ENCODE data around the gene MPST.

MPST gene

DNA sequence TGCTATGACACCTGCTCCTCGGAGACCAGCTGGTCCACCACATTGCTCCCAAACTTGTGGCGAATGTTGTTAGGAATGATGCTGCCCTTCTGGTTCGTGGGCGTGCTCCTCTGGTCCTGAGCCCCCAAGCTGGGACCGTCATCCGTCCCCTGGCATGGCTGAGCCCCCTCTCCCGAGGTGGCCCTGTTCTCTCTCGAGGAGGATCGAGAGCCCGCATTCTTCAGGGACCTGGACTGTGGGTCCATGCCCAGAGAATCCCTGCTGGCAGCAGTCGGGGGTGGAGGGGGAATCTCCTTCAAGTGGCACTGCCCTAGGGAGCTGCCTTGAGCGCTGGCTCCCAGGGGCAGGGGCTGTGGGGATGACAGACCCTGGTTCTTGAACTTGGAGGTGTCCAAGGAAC lies 17.7 kb upstream of the MPST start:
- DNase-seq = no peak

DNA sequence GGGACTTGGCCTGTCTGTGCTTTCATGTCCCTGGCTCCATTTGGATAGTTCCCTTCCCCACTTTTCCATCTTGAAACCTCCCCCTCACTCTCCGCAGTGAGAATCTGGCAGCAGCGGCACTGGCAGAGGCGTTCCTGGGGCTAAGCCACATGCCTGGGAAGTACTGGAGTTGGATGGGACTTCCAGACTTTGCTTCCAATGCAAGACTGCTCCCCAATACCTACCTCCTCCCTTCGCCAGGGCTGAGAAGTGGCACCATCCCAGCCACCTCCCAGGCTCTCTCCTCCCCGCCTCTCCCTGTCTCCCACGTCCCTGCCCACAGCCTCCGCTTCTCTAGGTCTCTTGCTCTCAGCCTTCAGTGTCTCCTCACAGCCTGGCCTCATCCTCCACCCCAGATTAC lies 16.9 kb upstream of the MPST start:
- no peak for DNase-seq

DNA sequence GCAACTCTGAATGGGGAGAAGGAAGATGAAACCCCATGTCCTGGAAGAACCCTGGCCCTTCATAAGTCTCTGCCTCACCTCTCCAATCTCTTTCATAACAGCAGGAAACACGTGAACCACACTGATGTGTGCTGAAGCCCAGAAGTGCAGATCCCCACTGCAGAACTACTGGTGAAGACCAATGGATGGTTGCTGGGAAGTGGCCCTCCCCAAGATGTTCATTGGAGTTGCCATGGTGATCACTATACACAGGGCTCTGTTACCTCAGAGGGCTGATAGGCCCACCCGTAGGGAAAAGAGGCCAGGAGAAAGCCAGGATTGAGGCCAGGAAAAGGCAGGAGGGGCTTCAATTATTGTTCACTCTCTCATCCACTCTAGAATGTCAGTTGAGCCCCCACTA lies 11.9 kb upstream of the MPST start:
- DNase-seq = no peak

DNA sequence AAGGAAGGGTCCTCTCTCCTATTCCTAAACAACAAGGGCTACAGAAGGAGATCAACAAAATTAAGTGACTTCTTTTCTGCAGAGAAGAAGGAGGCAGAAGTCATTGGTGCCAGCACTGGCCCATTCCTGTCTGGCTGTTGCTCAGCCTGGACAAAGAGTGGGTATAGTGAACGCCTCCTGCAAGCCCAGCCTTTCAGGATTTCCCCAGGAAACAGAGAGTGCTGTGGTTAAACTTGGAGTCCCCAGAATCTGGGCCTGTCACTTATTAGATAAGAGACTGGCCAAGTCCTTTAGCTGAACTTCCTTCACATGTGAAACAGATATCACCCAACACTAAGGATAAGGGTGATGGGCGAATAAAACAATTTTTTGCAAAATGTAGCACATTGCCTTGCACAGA lies 11.2 kb upstream of the MPST start:
- no peak for DNase-seq

DNA sequence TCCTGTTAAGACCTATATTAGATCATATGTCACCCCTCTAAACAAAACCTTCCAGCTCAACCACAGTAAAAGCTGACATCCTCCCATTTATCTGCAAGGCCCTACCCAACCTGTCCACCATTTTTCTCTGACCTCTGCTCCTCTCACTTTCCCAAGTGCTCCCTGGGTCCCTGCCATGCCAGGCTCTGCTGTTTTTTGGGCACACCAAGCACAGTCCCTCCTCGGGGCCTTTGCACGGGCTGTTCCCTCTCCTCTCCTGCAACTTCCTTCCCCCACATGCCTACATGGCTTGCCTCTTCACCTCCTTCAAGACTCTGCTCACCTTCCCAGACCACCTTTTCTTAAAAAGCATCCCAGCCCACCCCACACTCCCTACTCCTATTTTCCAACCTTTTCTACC lies 10.1 kb upstream of the MPST start:
- DNase-seq = no peak

DNA sequence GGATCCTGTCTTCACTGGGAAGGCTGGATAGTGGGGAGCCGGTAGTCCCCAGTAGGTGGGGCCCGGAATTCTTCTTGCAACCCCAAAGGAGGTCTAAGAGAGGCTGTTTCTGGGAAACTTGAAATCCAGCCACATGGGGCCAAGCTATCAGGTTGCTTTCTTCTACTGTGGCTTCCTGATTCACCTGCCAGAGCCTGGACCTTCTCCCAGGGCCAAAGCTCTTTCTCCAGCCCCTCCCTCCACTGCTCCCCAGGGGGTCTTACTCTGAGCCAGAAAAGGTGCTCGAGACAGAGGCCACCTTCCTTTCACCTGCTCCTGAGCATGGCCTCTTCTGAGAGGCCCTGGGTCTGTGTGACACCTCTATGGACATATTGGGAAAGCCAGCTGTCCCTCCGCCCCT lies 9.4 kb upstream of the MPST start:
- DNase-seq = no peak

DNA sequence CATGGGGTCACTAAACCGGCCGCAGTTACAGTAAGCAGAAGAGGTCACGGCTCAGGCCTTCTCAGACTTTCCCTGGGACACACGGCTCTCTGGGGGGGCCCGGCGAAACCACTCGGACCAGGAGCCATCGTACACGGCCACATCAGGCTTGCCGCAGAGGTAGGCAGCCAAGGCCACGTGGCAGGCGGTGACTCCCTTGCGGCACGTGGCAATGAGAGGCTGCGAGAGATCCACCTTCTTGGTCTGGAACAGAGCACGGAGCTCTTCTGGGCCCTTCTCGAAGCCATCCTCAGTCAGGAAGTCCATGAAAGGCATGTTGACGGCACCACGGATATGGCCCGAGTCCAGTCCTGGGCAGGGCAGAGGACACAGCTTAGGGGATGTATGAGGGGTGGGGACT lies 8.6 kb upstream of the MPST start:
- no peak for DNase-seq

DNA sequence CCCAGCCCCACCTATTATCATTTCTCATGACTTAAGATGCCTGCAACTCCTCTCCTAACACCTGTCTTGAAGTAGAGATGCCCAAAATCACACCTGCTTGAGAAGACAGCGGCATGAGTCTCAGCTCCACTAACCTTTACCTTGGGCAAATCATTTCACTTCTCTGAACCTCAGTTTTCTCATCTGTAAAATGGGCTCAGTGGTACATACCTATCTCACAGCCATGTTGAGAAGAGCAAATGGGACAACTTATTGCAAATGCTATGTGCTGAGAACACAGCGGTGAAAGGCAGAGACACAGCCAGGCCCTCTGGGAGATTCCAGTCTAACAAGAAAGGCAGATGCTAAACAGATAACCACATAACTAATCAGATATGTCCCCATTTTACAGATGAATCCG lies 8.1 kb upstream of the MPST start:
- no peak for DNase-seq

DNA sequence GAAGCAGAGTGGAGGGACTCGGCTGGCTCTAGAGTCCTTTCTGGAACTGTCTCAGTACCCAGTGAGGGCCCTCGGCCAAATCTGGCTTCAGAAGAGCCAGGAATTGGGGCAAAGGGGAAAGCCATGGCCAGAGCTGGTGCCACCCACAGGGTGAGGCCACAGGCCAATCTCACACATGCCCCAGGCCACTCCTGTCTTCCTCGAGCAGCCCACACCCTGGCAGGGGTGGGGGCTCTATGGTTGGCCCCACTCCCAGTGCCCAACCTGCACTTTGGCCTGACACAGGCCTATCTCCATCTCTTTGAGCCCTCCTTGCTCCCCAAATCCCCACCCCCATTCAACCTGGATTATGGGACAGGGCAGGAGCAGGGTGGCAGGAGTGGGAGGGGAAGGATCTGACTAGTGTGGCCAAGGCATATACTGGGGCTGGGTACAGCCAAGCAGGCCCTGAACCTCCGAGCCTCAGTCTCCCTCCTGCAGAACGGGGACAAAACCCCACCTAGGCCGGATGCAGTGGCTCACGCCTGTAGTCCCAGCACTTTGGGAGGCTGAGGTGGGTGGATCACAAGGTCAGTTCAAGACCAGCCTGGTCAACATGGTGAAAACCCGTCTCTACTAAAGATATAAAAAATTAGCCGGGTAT lies 7.2 kb upstream of the MPST start:
- no peak for DNase-seq

DNA sequence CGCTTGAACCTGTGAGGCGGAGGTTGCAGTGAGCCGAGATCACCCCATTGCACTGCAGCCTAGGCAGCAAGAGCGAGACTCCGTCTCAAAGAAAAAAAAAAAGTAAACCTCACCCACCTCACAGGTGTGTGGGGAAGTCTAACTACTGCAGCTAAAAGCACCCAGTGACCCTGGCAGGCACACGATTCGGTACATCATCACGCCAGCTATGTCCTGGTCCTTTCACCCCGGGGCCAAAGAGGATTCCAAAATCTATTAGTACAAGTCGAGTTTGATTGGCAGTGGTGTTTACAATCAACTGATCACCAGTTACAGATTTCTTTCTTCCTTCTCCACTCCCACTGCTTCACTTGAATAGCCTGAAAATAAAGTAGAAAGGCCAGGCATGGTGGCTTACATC lies 6.6 kb upstream of the MPST start:
- no peak for DNase-seq

DNA sequence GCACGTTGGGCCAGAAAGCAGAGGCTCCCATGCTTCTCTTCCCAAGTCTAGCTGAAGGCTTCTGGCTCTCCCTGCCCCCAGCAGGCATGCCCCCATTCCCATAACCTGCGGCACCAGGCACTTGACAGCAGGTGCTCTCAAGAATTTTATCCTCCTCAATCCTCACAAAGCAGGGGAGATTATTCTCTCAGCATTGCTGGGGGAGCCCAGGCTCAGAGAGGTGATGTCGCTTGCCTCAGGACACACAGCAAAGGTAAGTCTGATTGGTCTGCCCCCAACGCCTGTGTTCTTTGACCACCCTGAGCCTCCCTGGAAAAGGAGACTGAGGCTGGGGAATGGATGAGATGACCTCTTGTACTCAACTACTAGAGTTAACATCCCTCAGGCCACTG lies 5.1 kb upstream of the MPST start:
- no peak for DNase-seq

DNA sequence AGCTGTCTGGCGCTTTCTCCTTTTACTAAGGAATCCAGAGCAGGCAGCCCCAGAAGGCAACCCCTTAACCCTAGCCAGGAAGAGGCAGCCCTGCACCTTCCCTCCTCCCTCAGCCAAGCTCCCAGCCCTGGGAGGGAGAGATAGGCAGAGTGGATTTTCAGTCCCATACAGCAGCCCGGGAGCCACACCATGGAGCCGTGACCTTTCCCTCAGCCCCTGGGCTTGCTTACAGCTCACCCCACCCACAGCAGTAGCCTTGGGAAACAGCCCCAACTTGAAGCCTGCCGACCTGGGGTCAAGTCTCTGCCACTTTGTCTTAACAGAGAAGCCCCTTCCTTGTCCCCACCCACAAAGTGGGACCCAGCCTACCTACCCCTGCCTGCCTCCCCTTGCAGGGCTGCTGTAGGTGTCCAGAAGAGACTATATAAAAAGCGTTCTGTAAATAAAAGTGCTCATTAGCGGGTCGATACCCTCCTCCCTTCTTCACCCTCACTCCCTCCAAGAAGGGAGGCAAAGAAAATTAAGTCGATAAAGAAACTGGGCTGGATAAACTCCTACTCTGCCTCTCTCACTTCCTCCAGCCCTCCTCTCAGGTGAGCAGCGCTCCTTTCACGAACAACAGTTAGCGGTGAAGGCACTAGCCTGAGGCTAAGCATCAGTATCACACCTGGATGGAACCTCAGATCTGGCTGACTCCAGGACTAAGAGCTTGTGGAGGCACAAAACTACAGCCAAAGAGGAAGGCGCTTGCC lies 4.5 kb upstream of the MPST start:
- DNase-seq = no peak

DNA sequence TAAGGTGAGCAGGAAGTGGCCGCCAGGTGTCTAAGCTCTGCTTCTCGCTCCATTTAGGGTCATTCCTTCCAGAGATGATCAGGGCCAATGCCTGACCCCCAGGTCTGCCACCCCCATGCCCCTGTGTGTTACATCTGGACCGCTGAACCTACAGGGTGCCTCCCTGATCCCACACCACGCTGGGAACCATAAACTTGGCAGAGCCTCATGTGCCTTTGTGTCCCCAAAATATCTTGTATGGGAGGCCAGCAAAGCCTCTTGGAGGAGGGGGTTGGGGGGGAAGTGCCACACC lies 4.0 kb upstream of the MPST start:
- no peak for DNase-seq

DNA sequence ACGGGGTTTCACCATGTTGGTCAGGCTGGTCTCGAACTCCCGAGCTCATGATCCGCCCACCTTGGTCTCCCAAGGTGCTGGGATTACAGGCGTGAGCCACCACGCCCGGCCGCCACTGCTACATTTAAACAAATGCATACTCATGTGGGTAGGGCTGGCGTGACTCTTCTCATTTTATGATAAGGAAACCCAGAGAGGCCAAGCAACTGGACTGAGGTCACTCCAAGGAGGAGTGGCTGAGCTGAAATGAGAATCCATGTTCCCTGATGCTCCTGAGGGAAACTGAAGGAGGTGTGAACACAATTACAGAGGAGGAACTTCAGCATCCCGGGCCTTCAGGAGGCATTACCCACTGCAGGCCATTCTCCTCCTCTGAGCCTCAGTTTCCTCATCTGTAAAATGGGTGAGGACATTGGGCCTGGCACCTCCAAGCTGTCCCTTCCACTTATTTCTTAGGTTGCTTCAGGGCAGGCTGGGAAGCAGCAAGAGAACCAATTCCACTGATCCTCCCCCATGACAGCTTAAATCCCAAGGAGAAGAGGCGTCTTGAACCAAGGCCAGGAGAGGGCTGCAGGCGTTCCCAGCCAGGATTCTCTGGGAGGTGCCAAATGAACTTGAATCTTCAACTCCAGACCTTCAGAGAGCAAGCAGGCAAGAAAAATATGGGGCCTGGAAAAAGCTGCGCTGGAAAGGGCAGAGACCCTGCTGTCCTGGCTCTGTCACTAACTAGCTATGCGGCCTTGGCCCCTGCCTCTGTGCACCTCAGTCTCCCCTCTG lies 3.2 kb upstream of the MPST start:
- DNase-seq = no peak

DNA sequence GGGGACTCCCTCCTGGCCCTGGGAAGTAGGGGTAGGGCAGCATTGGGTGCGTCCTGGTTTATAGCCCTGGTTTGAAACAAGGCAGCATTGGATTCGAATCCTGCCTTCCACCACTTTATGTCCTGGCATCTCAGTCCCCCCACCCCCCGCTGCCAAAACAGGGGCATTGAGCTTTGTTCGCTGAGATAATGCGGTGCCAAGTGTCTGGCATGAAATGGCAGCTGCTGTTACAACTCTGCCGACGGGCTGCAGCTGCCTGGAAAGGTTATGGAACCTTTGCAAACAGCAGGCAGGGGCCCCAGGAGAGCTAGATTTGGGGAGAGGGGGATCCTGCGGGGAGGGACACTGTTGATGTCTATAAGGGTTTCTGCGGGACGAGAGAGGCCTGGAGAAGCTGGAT lies 2.2 kb upstream of the MPST start:
- no peak for DNase-seq

DNA sequence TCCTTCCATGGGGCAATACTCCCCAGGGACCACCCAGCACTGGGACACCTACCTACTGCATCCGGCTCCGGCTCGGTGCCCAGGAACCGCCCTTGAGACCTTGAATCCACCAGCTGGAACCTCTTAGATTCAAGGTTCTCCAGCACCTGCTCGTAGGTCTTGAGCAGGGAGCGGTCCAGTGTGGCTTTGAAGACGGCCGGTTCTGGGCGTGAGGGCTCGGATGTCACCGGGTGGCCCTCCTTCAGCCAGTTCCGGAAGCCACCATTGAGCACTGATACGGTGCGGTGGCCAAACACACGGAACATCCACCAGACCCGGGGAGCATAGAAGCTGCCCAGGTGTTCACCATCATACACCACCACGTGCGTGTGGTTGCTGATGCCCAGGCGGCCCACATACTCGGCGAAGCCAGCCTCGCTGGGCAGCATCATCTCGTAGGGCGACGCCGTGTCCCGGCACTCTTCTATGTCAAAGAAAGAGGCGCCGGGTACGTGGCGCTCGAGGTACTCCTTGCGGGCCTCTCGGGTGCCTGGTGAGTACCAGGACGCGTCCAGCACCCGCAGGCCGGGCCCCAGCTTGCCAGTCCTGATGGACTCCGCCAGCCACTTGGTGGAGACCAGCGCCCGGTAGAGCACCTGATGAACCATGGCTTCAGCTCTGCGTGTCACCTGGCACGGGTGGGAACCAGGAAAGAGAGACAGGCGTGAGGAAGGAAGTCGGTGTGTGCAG lies 1.3 kb upstream of the MPST start:
- no peak for DNase-seq

DNA sequence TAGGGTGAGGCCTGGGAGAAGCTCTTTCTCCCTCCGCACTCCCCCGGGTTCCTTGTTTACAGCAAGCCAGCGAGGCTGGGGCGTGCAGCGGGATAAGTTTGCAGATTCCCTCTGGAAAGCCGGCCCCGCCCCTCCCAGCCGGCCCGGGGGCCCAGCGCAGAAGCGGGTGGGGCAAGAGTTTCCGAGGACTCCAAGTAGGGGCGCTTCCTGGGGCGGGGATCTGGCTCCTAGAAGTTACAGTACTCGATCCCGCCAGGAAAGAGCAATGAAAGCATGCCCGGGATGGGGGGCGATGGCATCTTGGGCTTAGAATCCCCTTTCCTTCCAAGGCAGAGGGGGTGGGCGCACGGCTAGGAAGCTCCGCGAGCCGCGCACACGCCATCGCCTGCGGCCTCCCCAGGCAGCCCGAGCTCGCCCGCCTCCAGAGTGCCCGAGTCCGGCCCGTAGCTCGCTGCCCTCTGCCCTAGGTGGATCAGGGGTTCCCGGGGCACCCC lies 680 bp upstream of the MPST start:
- no peak for DNase-seq

DNA sequence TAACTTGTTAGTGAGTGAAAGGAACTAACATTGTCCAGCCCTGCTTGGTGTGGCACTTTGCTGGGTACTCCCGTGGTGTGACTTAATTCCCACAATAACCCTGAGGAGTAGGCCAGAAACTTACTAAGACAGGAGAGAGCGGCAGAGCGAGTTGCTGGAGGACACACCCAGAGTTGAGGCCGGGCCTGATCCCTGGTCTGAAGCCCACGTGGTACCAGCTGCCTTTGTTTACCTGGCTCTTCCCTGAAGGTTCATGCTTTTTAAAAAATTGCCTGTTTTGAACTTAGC lies 594 bp downstream of the MPST start:
- no peak for DNase-seq

DNA sequence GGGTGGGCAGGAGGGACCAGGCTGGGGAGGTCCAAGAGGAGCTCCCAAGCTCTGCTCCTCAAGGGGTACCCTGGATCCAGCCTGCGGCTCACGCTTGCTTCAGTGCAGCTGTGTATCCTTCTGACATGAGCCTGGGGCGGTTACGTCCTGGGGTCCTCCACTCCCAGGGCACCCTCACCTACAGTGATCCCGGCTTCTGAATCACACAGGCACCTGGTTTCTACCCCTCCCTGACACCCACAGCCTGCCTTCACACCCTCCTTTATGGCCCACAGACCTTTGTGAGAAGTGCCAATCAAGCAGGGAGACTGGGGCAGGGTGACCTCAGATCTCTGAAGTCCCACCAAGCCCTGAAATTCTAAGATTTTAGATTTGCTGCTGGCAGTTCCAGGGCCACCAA lies 1.5 kb downstream of the MPST start:
- DNase-seq = no peak

DNA sequence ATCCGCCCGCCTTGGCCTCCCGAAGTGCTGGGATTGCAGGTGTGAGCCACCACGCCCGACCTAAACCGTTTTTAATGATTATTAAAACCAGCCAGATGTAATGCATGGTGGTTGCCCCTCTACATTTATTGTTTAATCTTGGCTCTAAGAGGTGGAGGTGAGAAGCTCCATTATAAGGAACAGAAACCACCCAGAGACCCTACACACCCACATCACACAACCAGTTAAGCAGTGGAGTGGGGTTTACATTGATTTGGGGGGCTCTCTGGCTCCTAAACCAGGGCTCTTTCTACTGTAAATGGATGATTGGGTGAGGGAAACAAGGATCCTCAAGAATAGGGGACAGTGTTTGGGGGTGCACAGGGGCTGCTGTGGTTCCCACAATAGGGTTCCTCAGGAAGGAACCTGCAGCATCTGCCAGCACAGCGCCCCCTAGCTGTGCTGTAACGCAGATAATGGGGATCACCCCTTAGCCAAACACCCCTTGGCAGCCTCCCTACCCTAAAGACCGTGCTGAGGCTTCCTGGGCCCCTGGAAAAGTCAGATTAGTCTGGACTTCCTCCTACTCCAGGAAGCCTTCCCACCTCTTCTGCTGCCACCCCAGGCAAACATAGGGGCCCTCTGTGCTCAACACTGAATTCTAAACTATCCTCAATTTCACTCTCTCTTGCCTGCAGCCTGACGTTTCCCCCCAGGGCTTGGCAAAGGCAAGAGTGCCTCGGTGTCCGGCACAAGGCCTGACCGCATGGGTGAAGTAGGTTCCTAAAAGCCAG lies 2.4 kb downstream of the MPST start:
- DNase-seq = no peak

DNA sequence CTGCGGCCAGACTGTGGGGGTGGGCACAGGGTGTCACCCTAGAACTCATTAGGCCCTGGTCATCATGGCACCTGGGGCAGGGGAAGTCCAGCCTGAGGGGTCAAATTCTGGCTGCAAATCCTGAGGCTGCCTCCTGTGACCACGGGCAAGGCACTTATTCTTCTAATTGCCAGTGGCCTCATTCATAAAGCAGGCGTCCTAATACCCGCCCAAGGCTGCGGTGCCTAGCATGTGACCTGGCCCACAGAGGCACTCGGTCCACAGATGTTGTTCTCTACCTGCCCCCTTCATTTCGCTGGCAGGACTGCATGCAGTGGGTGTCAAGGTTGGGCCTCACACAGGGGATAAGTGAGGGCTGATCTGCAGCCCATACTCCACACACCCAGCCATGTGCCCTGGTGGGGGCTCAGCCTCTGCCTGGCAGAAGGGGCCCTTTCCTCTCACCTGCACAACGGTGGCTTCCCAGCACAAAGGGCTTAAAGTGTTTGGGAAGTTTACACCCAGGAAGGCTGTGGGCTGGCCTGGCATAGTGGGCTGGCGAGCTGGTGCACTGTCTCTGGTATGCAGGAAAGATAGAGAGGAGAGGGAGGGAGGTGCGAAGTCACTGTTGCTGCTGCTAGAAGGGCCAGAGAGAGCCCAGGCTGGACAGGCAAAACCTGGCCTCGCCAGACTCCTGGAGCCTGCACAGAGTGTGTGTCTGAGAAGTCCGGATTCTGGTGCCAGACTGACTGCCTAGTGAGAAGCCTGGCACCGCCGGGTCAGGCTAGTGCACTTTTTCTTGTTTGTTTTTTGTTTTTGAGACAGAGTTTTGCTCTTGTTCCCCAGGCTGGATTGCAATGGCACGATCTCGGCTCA lies 3.2 kb downstream of the MPST start:
- no peak for DNase-seq

DNA sequence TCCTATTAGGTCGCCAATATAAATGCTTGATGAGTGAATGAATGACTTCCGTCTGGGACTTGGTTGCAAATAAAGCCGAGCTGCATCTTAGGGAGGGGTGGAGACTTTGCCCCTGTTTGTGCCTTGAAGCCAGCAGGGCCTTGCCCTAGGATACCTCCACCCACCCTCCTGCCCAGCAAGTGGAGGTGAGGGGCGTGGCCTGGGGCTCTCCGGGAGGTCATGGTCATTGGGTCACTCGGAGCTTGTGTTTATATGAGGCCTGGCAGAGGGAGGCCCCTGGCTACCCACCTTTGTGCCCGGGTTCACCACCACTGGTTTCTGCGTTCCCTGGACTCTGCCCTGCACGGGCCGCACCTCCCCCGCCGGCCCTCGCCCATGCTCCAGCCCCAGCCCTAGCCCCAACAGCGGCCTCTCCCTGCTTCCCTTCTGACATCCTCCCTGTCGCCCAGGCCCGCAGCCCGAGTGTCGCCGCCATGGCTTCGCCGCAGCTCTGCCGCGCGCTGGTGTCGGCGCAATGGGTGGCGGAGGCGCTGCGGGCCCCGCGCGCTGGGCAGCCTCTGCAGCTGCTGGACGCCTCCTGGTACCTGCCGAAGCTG lies 4.3 kb downstream of the MPST start:
- no peak for DNase-seq

All from cortex of kidney (tissue), 1 donor.